Neural cell (in vitro differentiated cells): ENCODE data around the gene CFDP1. TPM values are rescaled to one million over a fixed set of nuclear protein-coding genes. Genes with fewer than 3 reads are reported as not detected.

ENCODE experiments used
- H2AFZ ChIP-seq: fragments of 200-600, 300-800 bp; sonication (generic), shearing (Covaris generic); 2 replicates; pipeline ENCODE4 v1.6.0; 2014; ENCODE audit warnings: low read depth, mild to moderate bottlenecking, antibody characterized with exemption, low read length, moderate library complexity
- H3F3A ChIP-seq: fragments of 200-600 bp; shearing (Covaris generic); 2 replicates; pipeline ENCODE4 v1.6.1; 2016; ENCODE audit warnings: mild to moderate bottlenecking, moderate library complexity, mixed read lengths, antibody characterized with exemption, low read length; ENCODE audit not compliant: insufficient read depth, poor library complexity, severe bottlenecking
- H3K27ac ChIP-seq: fragments of 200-600, 300-800 bp; sonication (generic), shearing (Covaris generic); 2 replicates; pipeline ENCODE4 v1.5.1; 2014; ENCODE audit warnings: mild to moderate bottlenecking, low read length, moderate library complexity
- H3K27me3 ChIP-seq: fragments of 300-800, 200-600 bp; sonication (generic), shearing (Covaris generic); 2 replicates; pipeline ENCODE4 v1.6.0; 2014; ENCODE audit warnings: mild to moderate bottlenecking, low read depth, low read length, moderate library complexity; ENCODE audit not compliant: insufficient read depth
- H3K36me3 ChIP-seq: fragments of 300-800, 200-600 bp; sonication (generic), shearing (Covaris generic); 2 replicates; pipeline ENCODE4 v1.5.1; 2014; ENCODE audit warnings: mild to moderate bottlenecking, antibody characterized with exemption, low read length, moderate library complexity; ENCODE audit not compliant: insufficient read depth
- H3K4me2 ChIP-seq: fragments of 300-800, 200-600 bp; sonication (generic), shearing (Covaris generic); 2 replicates; pipeline ENCODE4 v1.6.0; 2014; ENCODE audit warnings: mild to moderate bottlenecking, low read length
- H3K4me3 ChIP-seq: fragments of 300-800, 200-600 bp; sonication (generic), shearing (Covaris generic); 2 replicates; pipeline ENCODE4 v1.5.1; 2014; ENCODE audit warnings: mild to moderate bottlenecking, low read length, moderate library complexity
- H3K79me2 ChIP-seq: fragments of 200-600 bp; shearing (Covaris generic); replicated peaks from 2 replicates; pipeline ENCODE4 v1.6.0; 2014; ENCODE audit warnings: mild to moderate bottlenecking, low read length, moderate library complexity; ENCODE audit not compliant: insufficient read depth
- H3K9ac ChIP-seq: fragments of 300-800, 200-600 bp; sonication (generic), shearing (Covaris generic); 2 replicates; pipeline ENCODE4 v1.6.1; 2016; ENCODE audit warnings: mild to moderate bottlenecking, low read length, mixed read lengths
- H3K9me2 ChIP-seq: fragments of 200-600 bp; shearing (Covaris generic); 2 replicates; pipeline ENCODE4 v1.6.1; 2016; ENCODE audit warnings: mild to moderate bottlenecking, low read length, mixed read lengths; ENCODE audit not compliant: insufficient read depth
- H3K9me3 ChIP-seq: fragments of 200-600, 300-800 bp; sonication (generic), shearing (Covaris generic); 2 replicates; pipeline ENCODE4 v1.6.1; 2016; ENCODE audit warnings: mild to moderate bottlenecking, mixed run types, low read length, moderate library complexity, mixed read lengths
- H4K20me1 ChIP-seq: fragments of 200-600 bp; shearing (Covaris generic); 2 replicates; pipeline ENCODE4 v1.6.1; 2016; ENCODE audit warnings: mild to moderate bottlenecking, mixed run types; ENCODE audit not compliant: insufficient read depth
- CTCF ChIP-seq: fragments of 450-650 bp; IDR thresholded peaks from 2 replicates; pipeline ENCODE4 v1.5.1; 2014; ENCODE audit warnings: antibody characterized with exemption, mild to moderate bottlenecking, moderate library complexity; ENCODE audit not compliant: poor library complexity, severe bottlenecking
- EP300 ChIP-seq: fragments of 450-650 bp; conservative IDR thresholded peaks from 2 replicates; pipeline ENCODE4 v1.6.1; 2014; ENCODE audit warnings: antibody characterized with exemption, mild to moderate bottlenecking, moderate library complexity; ENCODE audit not compliant: poor library complexity, severe bottlenecking
- EZH2 ChIP-seq: fragments of 200-600, 300-800 bp; shearing (Covaris generic), sonication (generic); IDR thresholded peaks from 2 replicates; pipeline ENCODE4 v1.6.1; 2014; ENCODE audit warnings: antibody characterized with exemption, low read length, borderline replicate concordance, mild to moderate bottlenecking; ENCODE audit not compliant: insufficient read depth, poor library complexity, severe bottlenecking
- MXI1 ChIP-seq: fragments of 450-650 bp; conservative IDR thresholded peaks from 2 replicates; pipeline ENCODE4 v1.6.1; 2014; ENCODE audit warnings: antibody characterized with exemption, mild to moderate bottlenecking; ENCODE audit not compliant: poor library complexity, severe bottlenecking
- POLR2AphosphoS5 ChIP-seq: IDR thresholded peaks from 2 replicates; pipeline ENCODE4 v1.6.1; 2012
- RAD21 ChIP-seq: fragments of 450-650 bp; conservative IDR thresholded peaks from 2 replicates; pipeline ENCODE4 v1.6.1; 2014; ENCODE audit warnings: antibody characterized with exemption, mild to moderate bottlenecking, moderate library complexity
- REST ChIP-seq: IDR thresholded peaks from 2 replicates; pipeline ENCODE4 v1.6.1; 2012; ENCODE audit warnings: borderline replicate concordance
- SMC3 ChIP-seq: fragments of 450-650 bp; conservative IDR thresholded peaks from 2 replicates; pipeline ENCODE4 v1.6.1; 2014; ENCODE audit warnings: antibody characterized with exemption, mild to moderate bottlenecking, moderate library complexity; ENCODE audit not compliant: poor library complexity
- TAF1 ChIP-seq: IDR thresholded peaks from 2 replicates; pipeline ENCODE4 v1.6.1; 2012; ENCODE audit warnings: low read depth
- polyA plus RNA-seq: library from polyadenylated mRNA; depleted of rRNA; stranded (reverse); fragments of >200 nt; gene quantifications from 2 replicates; pipeline ENCODE4 v1.2.3, GENCODE V29; 2014

CFDP1 gene
- polyA plus RNA-seq, 1 donor from 2014 or later, result 201 TPM

DNA sequence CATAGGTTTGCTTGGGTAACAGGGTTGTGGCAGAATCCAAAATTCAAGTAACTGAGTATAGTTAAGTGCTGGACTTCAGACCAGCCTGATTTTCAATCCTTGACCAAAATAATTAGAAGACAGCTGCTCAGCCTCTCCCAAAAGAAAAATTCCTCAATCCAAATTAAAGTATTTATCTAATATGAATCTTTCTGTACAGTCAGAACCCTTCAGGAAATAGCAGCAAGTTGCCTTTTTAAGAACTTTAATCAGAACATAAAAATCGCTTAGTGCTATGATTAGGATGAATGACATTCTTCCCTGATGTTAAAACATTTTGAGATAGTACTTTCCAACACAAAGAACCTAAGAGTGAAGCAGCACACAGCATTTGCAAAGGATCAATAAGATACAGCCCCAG, 50.2 kb downstream of the CFDP1 start:
- H3K4me3 ChIP-seq, result no peak overlapping the region
- no peaks in the 10 kb centered on the region for H4K20me1 ChIP-seq
- H3K27me3 ChIP-seq, result no peaks in the 10 kb centered on the region
- peaks cover 6% of the 10 kb centered on the region for H3F3A ChIP-seq
- no peak overlapping the region for H2AFZ ChIP-seq
- H3K36me3 ChIP-seq, result no peaks in the 10 kb centered on the region
- H3K79me2 ChIP-seq, result no peaks in the 10 kb centered on the region
- TF ChIP-seq EZH2, result no peak
- TF ChIP-seq SMC3, result no peak
- TF ChIP-seq TAF1, result no peak
- no peak for TF ChIP-seq RAD21
- TF ChIP-seq MXI1, result no peak
- TF ChIP-seq REST, result no peak
- TF ChIP-seq CTCF, result no peak
- TF ChIP-seq EP300, result no peak
- TF ChIP-seq POLR2AphosphoS5, result no peak
- no peaks in the 10 kb centered on the region for H3K9me2 ChIP-seq
- no peak overlapping the region for H3K4me2 ChIP-seq
- no peak overlapping the region for H3K9ac ChIP-seq
- H3K9me3 ChIP-seq, result no peaks in the 10 kb centered on the region
- no peak overlapping the region for H3K27ac ChIP-seq

DNA sequence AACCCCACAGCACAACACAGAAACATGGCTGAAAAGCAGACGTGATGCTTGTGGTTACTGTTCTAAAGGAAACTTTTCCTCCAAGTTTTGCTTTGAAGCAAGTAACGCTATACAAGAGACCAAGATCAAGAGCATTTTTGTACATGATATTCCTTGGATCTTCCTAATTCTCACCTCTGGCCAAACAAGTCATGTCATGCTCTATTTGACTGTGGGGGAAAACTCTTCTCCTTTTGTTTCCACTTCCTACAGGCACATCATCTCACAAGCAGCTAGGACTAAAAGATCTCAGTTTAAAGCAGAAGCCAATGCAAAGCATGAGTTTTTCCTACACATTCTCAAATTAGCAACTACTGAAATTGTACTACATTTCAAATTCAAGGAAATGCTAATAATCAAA, 50.7 kb downstream of the CFDP1 start:
- Histone ChIP-seq H3K9me3 (no peaks in the 10 kb centered on the region), H3K36me3 (no peaks in the 10 kb centered on the region), H3K9me2 (no peaks in the 10 kb centered on the region), H3K4me2 (no peak overlapping the region), H3K27me3 (no peaks in the 10 kb centered on the region), H3K79me2 (no peaks in the 10 kb centered on the region), H3K9ac (no peak overlapping the region), H4K20me1 (no peaks in the 10 kb centered on the region), H2AFZ (no peak overlapping the region), H3K27ac (no peak overlapping the region), H3K4me3 (no peak overlapping the region), H3F3A (peaks cover 8% of the 10 kb centered on the region)
- no peak for TF ChIP-seq MXI1
- no peak for TF ChIP-seq REST
- TF ChIP-seq SMC3, result no peak
- no peak for TF ChIP-seq POLR2AphosphoS5
- no peak for TF ChIP-seq TAF1
- TF ChIP-seq EP300, result no peak
- no peak for TF ChIP-seq EZH2
- no peak for TF ChIP-seq CTCF
